GM18867 (cell line): ENCODE measurements around the gene PLD1.

ENCODE experiments used
- ATAC-seq: cut with Tn5 transposase; IDR thresholded peaks from one replicate; pipeline ENCODE4 v1.9.1; 2021; ENCODE audit warnings: mild to moderate bottlenecking, moderate library complexity; ENCODE audit not compliant: unreplicated experiment

Gene PLD1

GRCh38 chr3:171797265-171797679, 13.0 kb downstream of the PLD1 start:
- ATAC-seq, result peak; percentile 66

DNA sequence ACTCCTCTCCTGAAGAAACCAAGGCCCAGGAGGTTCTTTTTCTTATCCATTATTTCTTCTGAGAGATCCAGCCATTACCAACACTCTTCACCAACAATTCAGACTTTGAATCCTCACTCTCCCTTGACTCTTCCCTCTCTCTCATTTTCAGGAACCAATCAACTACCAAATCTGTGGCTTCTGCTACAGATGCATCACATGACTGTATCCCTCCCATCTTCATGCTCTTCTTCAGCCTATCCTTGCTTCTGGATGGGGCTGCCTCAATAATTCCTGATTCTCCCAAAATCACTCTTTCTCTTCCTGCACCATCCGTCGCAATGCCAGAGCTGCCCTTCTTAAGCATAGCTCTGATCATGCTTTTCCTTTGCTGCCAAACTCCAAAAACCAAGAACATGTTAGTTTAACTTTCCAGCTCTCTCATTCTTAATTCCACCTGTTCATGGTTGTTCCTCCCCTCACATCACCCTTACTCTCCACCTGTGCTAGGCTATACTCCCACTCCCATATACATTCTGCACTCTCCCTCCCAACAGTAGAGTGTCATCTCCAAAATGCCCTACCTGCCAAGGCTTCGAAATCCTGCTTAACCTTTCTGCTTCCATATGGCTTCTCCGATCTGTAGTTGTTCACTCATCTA, 13.5 kb downstream of the PLD1 start:
- ATAC-seq, result no peak

DNA sequence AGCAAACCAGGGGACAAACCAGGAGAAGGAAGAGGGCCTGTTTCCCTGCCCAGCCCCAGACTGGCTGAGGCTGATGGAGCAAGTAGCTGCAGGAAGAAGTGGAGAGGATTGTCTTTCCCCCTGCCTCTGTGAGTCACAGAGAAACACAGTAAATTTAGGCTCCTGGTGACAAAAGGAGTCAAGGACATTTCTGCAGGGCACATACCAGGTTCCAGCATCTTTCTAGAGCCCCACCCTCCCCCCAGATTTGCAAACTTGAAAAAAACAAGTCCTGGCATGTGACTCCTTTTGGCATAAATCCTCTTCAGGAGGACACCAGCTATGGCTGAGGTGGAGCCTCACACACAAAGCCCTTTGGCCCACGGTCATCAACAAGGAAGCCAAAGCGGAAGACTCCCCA, 17.8 kb downstream of the PLD1 start:
- no peak for ATAC-seq

DNA sequence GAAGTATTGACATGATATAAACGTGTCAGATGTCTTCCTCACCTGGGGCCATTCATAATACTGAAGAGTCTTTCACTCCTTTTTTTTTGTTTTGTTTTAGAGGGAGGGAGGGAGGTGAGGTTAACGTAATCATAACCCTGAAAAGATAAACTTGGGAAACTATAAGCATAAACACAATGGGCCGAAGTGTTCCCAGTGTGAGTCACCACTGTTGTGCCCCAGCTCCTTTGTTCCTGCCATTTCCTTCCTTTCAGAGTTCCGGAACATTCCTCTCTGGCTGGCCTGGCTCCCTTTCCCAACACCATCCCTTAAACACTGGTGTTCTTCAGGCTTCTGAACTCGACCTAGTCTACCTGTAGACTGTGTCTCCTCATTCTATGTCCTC, 18.6 kb downstream of the PLD1 start:
- ATAC-seq, result no peak

DNA sequence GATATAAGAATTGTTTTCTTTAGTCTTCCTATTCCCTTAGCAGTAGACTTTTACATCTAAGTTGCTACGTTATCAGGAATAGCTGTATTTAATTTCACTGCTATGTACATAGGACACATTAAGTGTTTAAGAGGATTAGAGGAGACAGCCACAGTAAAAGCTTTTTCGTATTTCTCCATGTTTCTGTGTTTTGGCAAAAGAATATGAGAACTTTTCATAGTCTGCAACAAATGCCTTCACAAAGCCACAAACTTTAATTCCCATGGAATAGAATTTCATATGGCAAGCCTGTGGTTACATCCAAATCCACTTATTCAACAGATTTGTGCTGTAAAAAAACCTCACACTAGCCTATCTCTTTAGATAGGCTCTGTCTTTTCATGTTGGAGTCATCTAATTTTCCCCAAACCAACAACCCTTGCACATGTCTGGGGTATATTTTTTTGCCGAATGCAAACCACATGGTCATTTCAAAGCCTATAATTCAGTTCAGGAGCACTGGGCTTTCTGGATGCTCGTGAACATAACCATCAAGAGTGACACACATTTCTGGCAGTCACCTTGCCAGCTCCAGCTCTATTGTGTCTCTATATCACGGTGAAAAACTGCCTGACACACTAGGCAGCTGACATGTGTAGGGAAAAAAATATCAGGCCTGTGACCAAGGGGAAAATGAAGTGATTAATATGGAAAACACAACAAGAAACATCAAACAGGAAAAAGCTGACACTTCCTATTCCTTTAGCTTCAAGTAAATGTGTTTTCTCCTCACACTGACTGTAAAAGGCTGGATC, 19.2 kb downstream of the PLD1 start:
- no peak for ATAC-seq

DNA sequence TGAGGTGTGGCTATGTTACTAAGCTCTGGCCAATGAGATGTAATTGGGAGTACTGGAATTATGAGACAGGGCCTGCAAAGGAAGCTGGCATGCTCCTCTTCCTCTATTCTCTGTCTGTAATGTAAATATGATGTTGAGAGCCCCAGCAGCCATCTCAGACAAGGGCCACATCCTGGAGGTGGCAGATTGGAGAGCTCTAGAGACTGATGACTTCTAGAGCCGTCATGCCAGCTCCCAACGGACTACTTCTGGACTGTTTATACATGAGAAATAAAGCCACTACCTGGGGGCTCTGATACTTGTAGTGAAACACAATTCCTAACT, 19.7 kb downstream of the PLD1 start:
- no peak for ATAC-seq

GRCh38 chr3:171789759-171790505, 20.4 kb downstream of the PLD1 start:
- no peak for ATAC-seq

DNA sequence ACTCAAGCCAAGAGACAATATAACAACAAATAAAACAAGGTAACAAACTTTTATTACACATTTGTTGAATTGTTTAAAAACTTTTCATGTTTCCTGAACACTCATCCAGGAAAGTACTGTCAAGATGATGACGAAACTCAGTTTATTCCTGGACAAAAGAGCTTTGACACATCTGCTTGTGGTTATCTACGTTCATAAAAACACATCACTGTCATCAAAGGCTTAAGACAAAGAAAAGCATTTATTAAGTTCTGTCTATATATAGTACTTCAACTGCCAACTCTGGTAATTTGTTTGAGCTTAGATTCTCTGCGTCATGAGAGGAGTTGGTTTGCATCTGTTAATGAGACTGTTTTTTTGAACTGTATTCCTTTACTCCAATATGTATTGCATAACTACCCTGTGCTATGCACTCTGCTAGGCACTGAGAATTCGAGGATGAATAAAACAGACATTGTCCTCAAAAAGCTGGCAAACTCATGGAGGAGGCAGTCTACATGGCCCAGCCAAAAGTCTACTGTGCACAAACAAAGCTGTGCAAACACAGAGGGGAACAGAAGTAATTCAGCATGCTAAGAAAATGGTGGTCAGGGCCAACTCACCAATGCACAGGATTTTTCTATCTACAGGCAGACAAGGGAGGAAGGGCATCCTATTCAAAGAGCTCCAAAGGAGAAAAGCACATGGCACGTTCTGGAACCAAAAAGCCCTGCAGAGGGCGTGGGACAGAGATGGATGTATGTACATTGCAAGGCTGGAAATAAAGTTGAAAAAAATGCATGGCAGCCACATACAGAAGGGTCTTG, 21.5 kb downstream of the PLD1 start:
- ATAC-seq, result no peak

DNA sequence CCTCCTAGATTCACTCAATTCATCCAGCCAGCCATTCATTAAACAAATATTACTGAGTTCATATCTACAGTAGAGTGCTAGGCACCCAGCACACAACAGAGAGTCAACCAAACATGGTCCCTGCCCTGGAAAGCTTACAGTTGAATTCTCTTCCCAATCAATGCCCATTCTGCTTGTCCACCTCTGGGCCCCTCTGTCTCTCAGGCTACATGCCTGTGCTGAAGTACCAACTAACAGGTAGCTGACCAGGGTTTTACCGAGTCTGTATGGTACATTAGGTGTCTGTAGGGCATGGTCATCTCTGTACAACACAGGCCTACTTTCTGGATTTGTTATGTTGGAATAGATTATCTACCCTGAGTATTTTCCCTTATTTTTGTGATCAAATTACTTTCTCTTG, 23.3 kb downstream of the PLD1 start:
- no peak for ATAC-seq

DNA sequence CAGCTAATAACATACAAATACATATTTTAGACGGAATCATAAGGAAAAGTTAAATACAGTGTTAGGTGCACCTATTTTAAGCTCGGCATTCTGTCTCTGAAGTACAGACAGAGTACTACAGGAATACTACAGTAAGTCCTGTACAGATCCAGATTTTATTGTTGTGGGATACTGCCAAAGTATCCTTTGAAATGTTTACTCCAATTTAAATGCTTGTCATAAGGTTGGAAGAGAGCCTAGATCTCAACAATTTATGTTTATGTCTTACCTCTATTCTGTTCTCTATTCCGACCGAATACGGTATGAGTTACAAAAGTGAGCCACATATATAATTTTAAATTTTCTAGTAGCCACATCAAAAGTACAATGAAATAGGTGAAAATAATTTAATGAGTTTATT, 25.3 kb downstream of the PLD1 start:
- no peak for ATAC-seq

DNA sequence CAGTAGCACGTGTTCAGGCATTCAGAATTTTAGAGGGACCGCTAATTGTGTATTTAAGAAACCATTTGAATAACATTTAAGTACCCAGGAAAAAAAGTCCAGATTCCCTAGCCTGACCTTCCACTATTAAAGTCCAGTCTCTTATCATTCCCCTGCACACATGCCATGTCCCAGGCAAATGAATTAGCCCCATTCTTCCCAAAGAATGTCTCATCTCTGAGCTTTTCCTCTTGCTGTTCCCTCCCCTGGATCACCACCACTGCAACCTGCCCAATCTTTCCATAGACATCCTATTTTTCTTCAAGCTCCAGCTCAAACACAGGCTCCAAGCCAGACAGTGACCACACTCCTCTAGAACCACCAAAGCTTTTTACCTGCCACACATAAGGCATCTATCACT, 25.9 kb downstream of the PLD1 start:
- ATAC-seq, result no peak

- ATAC-seq, result no peak
Measured at GRCh38 chr3:171783626-171784025, 26.7 kb downstream of the PLD1 start.

- no peak for ATAC-seq
Measured at GRCh38 chr3:171783086-171783485, 27.2 kb downstream of the PLD1 start.

- no peak for ATAC-seq
Measured at GRCh38 chr3:171782617-171783016, 27.7 kb downstream of the PLD1 start.

DNA sequence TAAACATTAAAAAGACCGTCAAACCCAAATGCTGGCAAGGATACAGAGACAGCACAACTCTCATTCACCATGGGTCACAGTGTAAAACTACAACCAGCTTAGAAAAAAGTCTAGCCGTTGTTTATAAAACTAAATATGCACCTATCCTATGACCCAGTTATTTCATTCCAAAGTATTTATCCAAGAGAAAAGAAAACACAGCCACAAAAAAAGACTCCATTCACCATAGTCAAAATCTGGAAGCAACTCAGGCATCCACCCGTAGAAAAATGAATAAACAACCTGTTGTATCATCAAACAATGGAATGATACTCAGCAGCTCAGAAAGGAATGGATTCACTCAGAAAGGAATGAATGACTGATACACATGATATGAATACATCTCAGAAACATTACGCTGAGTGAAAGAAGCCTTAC, 28.6 kb downstream of the PLD1 start:
- no peak for ATAC-seq

- ATAC-seq, result no peak
Measured at GRCh38 chr3:171778493-171778892, 31.8 kb downstream of the PLD1 start.

GRCh38 chr3:171777596-171777995, 32.7 kb downstream of the PLD1 start:
- ATAC-seq, result no peak

- no peak for ATAC-seq
Measured at GRCh38 chr3:171776839-171777583, 33.3 kb downstream of the PLD1 start.

DNA sequence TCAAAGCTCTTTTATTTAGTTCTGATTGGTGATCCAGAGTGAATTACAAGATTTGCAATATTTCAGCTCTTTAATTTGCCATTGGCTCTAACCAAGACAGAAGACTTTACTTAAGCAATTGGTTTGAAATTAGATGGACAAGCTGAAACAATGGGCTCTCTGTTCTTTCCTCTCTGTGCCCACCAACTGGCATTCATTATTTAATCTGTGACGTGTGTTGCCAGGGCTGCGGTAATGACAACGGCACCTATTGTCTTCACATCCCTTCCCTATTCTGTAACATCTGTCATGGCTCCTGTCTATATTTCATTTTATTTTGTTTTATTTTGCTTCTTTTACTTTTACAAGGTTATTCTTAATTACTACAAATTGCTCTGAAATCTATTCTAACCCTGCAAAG, 33.9 kb downstream of the PLD1 start:
- no peak for ATAC-seq

GRCh38 chr3:171775943-171776342, 34.3 kb downstream of the PLD1 start:
- ATAC-seq, result no peak

DNA sequence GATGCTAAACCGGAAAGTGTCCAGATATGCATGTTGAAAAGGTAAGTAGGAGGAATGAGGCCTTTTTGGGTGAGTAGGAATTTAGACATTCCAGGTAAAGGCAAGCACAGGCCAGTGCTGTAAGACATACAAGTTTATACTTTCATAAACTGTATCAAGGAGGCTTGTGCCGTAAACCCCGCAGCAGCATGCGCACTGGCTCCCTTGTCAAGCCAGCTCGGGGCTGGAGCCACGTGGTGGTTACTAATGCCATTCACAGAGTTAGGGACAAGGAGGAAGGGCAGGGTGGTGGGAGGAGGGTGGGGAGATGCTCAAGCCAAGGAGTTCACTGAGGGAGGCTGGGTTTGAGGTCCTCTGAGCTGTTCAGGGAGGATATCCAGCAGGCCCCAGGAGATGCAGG, 35.8 kb downstream of the PLD1 start:
- ATAC-seq, result no peak
